22Rv1 (cell line): Measurements from ENCODE around the gene TGFBR2.

Experiments
- CTCF ChIP-seq: fragments of 450-650 bp; IDR thresholded peaks from 2 replicates; pipeline ENCODE4 v1.5.1; 2017; ENCODE audit warnings: mild to moderate bottlenecking
- ZFX ChIP-seq: fragments of 450-650 bp; IDR thresholded peaks from 2 replicates; pipeline ENCODE4 v1.6.1; 2017; ENCODE audit warnings: antibody characterized with exemption, borderline replicate concordance

- TF ChIP-seq CTCF (no peak), ZFX (no peak)
Measured at GRCh38 chr3:30583973-30584372, 22.4 kb upstream of the TGFBR2 start.
